ENCODE measurements around the gene ALG11. TPM values are rescaled to one million over a fixed set of nuclear protein-coding genes. Genes with fewer than 3 reads are reported as not detected.
"Not testable (repeated sequence)": the region's sequence is repeated elsewhere in the genome, so short reads cannot be mapped to it uniquely, and the experiment has no call there.

ALG11 gene
- total and polyA plus RNA-seq, 12 donors, result 2.8 to 24.9 (median 21.0) TPM

DNA sequence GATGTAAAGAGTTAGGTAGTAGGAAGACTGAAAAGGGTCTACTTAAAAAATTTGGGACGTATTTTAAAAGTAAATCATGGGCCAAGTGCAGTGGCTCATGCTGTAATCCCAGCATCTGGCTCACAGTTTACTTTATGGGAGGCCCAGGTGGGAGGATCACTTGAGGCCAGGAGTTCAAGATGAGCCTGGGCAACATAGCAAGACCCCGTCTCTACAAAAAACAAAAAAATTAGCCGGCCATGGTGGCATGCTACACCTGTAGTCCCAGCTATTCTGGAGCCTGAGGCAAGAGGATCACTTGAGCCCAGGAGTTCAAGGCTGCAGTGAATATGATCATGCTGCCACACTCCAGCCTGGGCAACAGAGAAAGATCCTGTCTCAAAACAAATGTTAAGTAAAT, 35.3 kb downstream of the ALG11 start:
- 94 to 95% methylated on average over 3 of the region's 3 CpGs for WGBS, 2 donors
- peaks cover 0 to 5% (median 0%) of the 10 kb centered on the region in 11 donors for H3K9me3 ChIP-seq
- TF ChIP-seq, protein P1, sequence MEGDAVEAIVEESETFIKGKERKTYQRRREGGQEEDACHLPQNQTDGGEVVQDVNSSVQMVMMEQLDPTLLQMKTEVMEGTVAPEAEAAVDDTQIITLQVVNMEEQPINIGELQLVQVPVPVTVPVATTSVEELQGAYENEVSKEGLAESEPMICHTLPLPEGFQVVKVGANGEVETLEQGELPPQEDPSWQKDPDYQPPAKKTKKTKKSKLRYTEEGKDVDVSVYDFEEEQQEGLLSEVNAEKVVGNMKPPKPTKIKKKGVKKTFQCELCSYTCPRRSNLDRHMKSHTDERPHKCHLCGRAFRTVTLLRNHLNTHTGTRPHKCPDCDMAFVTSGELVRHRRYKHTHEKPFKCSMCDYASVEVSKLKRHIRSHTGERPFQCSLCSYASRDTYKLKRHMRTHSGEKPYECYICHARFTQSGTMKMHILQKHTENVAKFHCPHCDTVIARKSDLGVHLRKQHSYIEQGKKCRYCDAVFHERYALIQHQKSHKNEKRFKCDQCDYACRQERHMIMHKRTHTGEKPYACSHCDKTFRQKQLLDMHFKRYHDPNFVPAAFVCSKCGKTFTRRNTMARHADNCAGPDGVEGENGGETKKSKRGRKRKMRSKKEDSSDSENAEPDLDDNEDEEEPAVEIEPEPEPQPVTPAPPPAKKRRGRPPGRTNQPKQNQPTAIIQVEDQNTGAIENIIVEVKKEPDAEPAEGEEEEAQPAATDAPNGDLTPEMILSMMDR (IDR thresholded peaks at IDR 0.05), result no peak
- DNase-seq (no peak), ATAC-seq (no peak)
- intact Hi-C loops (cut with DNase I), result no loop called here
- no peaks in the 10 kb centered on the region for H3K27me3 ChIP-seq
- H3K36me3 ChIP-seq, result no peaks in the 10 kb centered on the region
- H3K4me1 ChIP-seq, result no peaks in the 10 kb centered on the region
- H3K27ac ChIP-seq, result no peak overlapping the region
- no peak overlapping the region for H3K4me3 ChIP-seq

DNA sequence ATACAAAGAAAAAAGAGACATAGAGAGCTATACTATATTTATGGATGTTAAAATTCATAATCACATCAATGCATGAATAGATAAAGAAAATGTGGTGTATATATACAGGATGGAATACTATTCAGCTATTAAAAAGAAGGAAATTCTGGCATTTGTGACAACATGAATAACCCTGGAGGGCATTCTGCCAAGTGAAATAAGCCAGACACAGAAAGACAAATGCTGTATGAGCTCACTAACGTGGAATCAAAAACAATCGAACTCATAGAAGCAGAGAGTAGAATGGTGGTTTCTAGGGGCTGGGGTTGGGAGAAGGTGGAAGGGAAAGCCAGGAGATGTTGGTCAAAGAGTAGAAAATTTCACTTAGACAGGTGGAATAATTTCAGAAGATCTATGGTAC, 36.3 kb downstream of the ALG11 start:
- no peak for DNase-seq
- TF ChIP-seq, protein P1 (IDR thresholded peaks at IDR 0.05), result no peak
- 62 to 73% methylated on average over 2 of the region's 2 CpGs for WGBS, 2 donors
- ATAC-seq, result no peak
- Histone ChIP-seq H3K27me3 (no peaks in the 10 kb centered on the region), H3K9me3 (no peaks in the 10 kb centered on the region), H3K4me1 (no peaks in the 10 kb centered on the region), H3K36me3 (no peaks in the 10 kb centered on the region), H3K4me3 (no peak overlapping the region), H3K27ac (no peak overlapping the region)
- intact Hi-C loops (cut with DNase I), result no loop called here

DNA sequence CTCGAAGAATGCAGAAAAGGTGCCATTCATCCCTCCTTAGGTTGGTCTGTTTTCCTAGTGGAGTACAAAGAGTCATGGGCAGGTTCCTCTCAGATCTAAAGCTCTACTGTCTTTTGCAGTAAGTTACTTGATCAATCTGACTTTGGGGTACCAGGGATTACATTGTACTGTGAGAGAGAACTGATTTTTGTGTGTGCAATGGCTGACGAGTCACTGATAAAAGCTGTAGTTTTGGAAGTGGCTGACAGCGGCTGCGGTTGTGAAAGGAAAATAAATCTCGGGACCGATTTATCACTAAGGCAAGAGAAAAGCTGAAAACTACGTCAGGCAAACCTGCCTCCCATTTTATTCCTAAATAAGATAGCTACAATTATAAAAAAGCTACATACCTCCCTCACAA, 39.2 kb downstream of the ALG11 start:
- Histone ChIP-seq H3K4me1 (no peaks in the 10 kb centered on the region), H3K36me3 (no peaks in the 10 kb centered on the region), H3K9me3 (peaks cover 0 to 5% (median 0%) of the 10 kb centered on the region in 11 donors), H3K27ac (no peak overlapping the region), H3K27me3 (no peaks in the 10 kb centered on the region), H3K4me3 (no peak overlapping the region)
- DNase-seq (no peak), ATAC-seq (no peak)
- TF ChIP-seq, protein P1 (IDR thresholded peaks at IDR 0.05), result no peak
- 64 to 67% methylated on average over 7 of the region's 7 CpGs for WGBS, 2 donors
- intact Hi-C loops (cut with DNase I), result no loop called here

DNA sequence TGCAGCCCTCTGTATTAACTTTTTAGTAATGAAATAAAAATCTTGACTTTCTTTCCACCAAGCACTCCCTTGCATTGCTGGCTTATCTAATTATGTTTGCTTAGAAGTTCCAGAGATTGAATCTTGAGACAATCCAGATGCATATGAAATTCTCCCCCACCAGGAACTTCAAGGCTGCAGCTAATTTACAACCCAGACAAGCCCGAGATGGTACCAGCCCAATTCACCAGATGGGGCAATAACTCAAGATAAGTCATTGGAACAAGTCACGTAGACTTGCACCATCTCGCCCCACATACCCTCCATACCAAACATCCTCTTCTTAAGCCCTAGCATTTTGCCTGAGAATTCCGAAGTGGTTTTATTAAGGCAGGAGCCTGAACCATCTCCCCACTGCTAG, 41.3 kb downstream of the ALG11 start:
- Histone ChIP-seq H3K36me3 (no peaks in the 10 kb centered on the region), H3K27me3 (no peaks in the 10 kb centered on the region), H3K9me3 (peaks cover 0 to 5% (median 0%) of the 10 kb centered on the region in 11 donors), H3K4me3 (no peak overlapping the region), H3K27ac (no peak overlapping the region), H3K4me1 (no peaks in the 10 kb centered on the region)
- DNase-seq, result no peak
- 70 to 75% methylated on average over 4 of the region's 4 CpGs for WGBS, 2 donors
- TF ChIP-seq, protein P1 (IDR thresholded peaks at IDR 0.05), result no peak
- no peak for ATAC-seq
- intact Hi-C loops (cut with DNase I), result no loop called here

DNA sequence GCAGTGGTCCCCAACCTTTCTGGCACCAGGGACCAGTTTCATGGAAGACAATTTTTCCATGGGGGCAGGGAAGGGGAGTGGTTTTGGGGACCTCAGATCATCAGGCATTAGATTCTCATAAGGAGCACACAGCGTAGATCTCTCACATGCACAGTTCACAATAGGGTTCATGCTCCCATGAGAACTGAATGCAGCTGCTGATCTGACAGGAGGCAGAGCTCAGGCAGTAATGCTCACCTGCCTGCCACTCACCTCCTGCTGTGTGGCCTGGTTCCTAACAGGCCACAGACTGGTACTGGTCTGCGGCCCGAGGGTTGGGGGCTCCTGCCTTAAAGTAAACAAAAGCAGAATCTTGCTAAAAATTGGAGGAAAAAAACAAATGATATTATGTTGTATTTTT, 48.9 kb downstream of the ALG11 start:
- H3K36me3 ChIP-seq; DNase-seq; intact Hi-C loops (cut with DNase I); H3K27me3 ChIP-seq: not testable (repeated sequence)
- peak in 4 of 8 donors; percentile 27 to 77 (median 59) for ATAC-seq
- 78 to 82% methylated on average over 3 of the region's 3 CpGs for WGBS, 2 donors
- peaks cover 0 to 19% (median 13%) of the 10 kb centered on the region in 9 donors for H3K4me1 ChIP-seq
- peak overlapping the region in 1 of 10 donors; percentile 11 for H3K4me3 ChIP-seq
- H3K9me3 ChIP-seq, result peaks cover 0 to 20% (median 8%) of the 10 kb centered on the region in 11 donors
- H3K27ac ChIP-seq, result peak overlapping the region in 7 of 10 donors; percentile 3 to 87 (median 82)

All from heart right ventricle (tissue), 16 donors.